Hair follicular keratinocyte (primary cell): ENCODE measurements around the gene FANCD2OS. TPM values are rescaled to one million over a fixed set of nuclear protein-coding genes. Genes with fewer than 3 reads are reported as not detected.

ENCODE experiments used
- total RNA-seq: library from RNA; depleted of rRNA; stranded (reverse); fragments of >200 nt; gene quantifications from 2 replicates; pipeline ENCODE4 v1.2.3, GENCODE V29; 2015

FANCD2OS gene, protein sequence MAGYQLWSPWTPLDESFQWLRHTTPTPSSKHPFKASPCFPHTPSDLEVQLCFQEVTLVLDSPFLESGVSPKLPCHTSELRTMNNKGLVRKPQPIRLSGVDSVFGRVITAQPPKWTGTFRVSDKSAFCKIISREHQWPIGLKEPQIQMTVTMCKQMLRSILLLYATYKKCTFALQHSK
- total RNA-seq, result not detected in 2 replicates

GRCh38 chr3:10108091-10108490 lies at the start of gene FANCD2OS:
TSS of gene FANCD2OS (minus strand) at chr3:10108255. CDS start at chr3:10104774, 3,481 bp downstream.

GRCh38 chr3:10115326-10116137 lies 7.5 kb upstream of the FANCD2OS start, which contains the start of gene BRK1:
TSS of gene BRK1 (plus strand) at chr3:10115675. CDS start at chr3:10115702, 27 bp downstream.

Other genes starting within 250 kb of the FANCD2OS start
- gene CIDEC, start 228.0 kb downstream of the FANCD2OS start, total RNA-seq, result not detected in 2 replicates
- 37.6 and 63.4 TPM in 2 replicates for gene JAGN1, start 217.6 kb downstream of the FANCD2OS start, total RNA-seq
- 10.8 and 19.7 TPM in 2 replicates for gene IL17RE, start 205.4 kb downstream of the FANCD2OS start, total RNA-seq
- 29.7 and 36.6 TPM in 2 replicates for gene IL17RC, start 191.2 kb downstream of the FANCD2OS start, total RNA-seq
- 23.1 and 59.0 TPM in 2 replicates for gene CRELD1, start 174.4 kb downstream of the FANCD2OS start, total RNA-seq
- gene PRRT3, start 155.8 kb downstream of the FANCD2OS start, total RNA-seq, result 0.80 and 1.1 TPM in 2 replicates
- 37.2 and 39.0 TPM in 2 replicates for gene EMC3, start 121.4 kb downstream of the FANCD2OS start, total RNA-seq
- 8.4 and 20.5 TPM in 2 replicates for gene FANCD2, start 81.8 kb downstream of the FANCD2OS start, total RNA-seq
- 126 and 161 TPM in 2 replicates for gene BRK1, start 7.4 kb upstream of the FANCD2OS start, total RNA-seq
- gene VHL, start 33.5 kb upstream of the FANCD2OS start, total RNA-seq, result 27.1 and 38.8 TPM in 2 replicates
- gene IRAK2, start 56.7 kb upstream of the FANCD2OS start, total RNA-seq, result 7.9 and 29.7 TPM in 2 replicates
- 8.7 and 10.5 TPM in 2 replicates for gene TATDN2, start 140.2 kb upstream of the FANCD2OS start, total RNA-seq
- not detected in 2 replicates for gene GHRL, start 184.7 kb upstream of the FANCD2OS start, total RNA-seq
- 174 and 220 TPM in 2 replicates for gene SEC13, start 212.9 kb upstream of the FANCD2OS start, total RNA-seq